ENCODE results near the gene SLC50A1.

SLC50A1 gene

GRCh38 chr1:155185783-155186066 is 50.1 kb downstream of the SLC50A1 start:
- no peak for DNase-seq (ENCODE audit: low read depth)
- H3K4me3 ChIP-seq (ENCODE audit: low read depth, low read length), result no peak overlapping the region
- no peak for TF ChIP-seq CTCF (IDR thresholded peaks at IDR 0.05; ENCODE audit: control insufficient read depth, extremely low read depth, insufficient read depth)

GRCh38 chr1:155186067-155186793 is 50.6 kb downstream of the SLC50A1 start:
- no peak overlapping the region for H3K4me3 ChIP-seq (ENCODE audit: low read depth, low read length)
- no peak for DNase-seq (ENCODE audit: low read depth)
- TF ChIP-seq CTCF (IDR thresholded peaks at IDR 0.05; ENCODE audit: control insufficient read depth, extremely low read depth, insufficient read depth), result no peak

GRCh38 chr1:155186794-155187455 is 51.3 kb downstream of the SLC50A1 start:
- H3K4me3 ChIP-seq (ENCODE audit: low read depth, low read length), result no peak overlapping the region
- no peak for TF ChIP-seq CTCF (IDR thresholded peaks at IDR 0.05; ENCODE audit: control insufficient read depth, extremely low read depth, insufficient read depth)
- DNase-seq (ENCODE audit: low read depth), result no peak

GRCh38 chr1:155187456-155187891 is 51.8 kb downstream of the SLC50A1 start:
- DNase-seq (ENCODE audit: low read depth), result no peak
- no peak overlapping the region for H3K4me3 ChIP-seq (ENCODE audit: low read depth, low read length)

GRCh38 chr1:155188268-155188667 is 52.6 kb downstream of the SLC50A1 start:
- DNase-seq (ENCODE audit: low read depth), result no peak
- TF ChIP-seq CTCF (IDR thresholded peaks at IDR 0.05; ENCODE audit: control insufficient read depth, extremely low read depth, insufficient read depth), result no peak
- no peak overlapping the region for H3K4me3 ChIP-seq (ENCODE audit: low read depth, low read length)

More at GRCh38 chr1:155187456-155187891, 51.8 kb downstream of the SLC50A1 start:
- TF ChIP-seq CTCF (IDR thresholded peaks at IDR 0.05; ENCODE audit: control insufficient read depth, extremely low read depth, insufficient read depth), result no peak

Data from LNCaP clone FGC (cell line).